GM12878 (cell line): Measurements from ENCODE around the gene FOXR1.

Experiments used
- CEBPZ ChIP-seq: fragments of 150-350 bp; IDR thresholded peaks from 2 replicates; pipeline ENCODE4 v1.6.1; 2016; ENCODE audit warnings: low read depth, low read length
- EZH2 ChIP-seq: IDR thresholded peaks from 2 replicates; pipeline ENCODE4 v1.6.1; 2012; ENCODE audit warnings: low read depth, mild to moderate bottlenecking, control low read depth, inconsistent platforms, low read length, borderline replicate concordance; ENCODE audit not compliant: control insufficient read depth
- JUND ChIP-seq: IDR thresholded peaks from 2 replicates; pipeline ENCODE4 v1.6.1; 2012; ENCODE audit warnings: low read depth, mild to moderate bottlenecking, low read length, improper control_type of control experiment, moderate library complexity
- NR2C2 ChIP-seq: IDR thresholded peaks from 2 replicates; pipeline ENCODE4 v1.6.1; 2011; ENCODE audit warnings: borderline replicate concordance, low read depth; ENCODE audit not compliant: control insufficient read depth, insufficient read length
- SMC3 ChIP-seq: IDR thresholded peaks from 2 replicates; pipeline ENCODE4 v1.6.1; 2011; ENCODE audit warnings: low read length, improper control_type of control experiment, borderline replicate concordance
- YY1 ChIP-seq: IDR thresholded peaks from 2 replicates; pipeline ENCODE4 v1.6.1; 2011; ENCODE audit warnings: low read depth, mild to moderate bottlenecking, low read length
- ZBED1 ChIP-seq: IDR thresholded peaks from 2 replicates; pipeline ENCODE4 v1.6.1; 2016; ENCODE audit warnings: borderline replicate concordance
- ZZZ3 ChIP-seq: IDR thresholded peaks from 2 replicates; pipeline ENCODE4 v1.6.1; 2011; ENCODE audit warnings: low read depth; ENCODE audit not compliant: control insufficient read depth, insufficient read length
- TF ChIP-seq, protein P1 (sequence below), 3 experiments: IDR thresholded peaks in 2 of 3; conservative IDR thresholded peaks in 1 of 3; 2 replicates each; pipeline ENCODE4 v1.5.1; 2011; ENCODE audit warnings: low read depth in 3 of 3, low read length in 3 of 3, mild to moderate bottlenecking in 3 of 3, control low read depth in 2 of 3, moderate library complexity in 2 of 3, inconsistent platforms in 1 of 3, mixed read lengths in 1 of 3; ENCODE audit not compliant: control insufficient read depth in 2 of 3, insufficient read depth in 1 of 3; ENCODE audit errors: extremely low read depth in 1 of 3
- TF ChIP-seq, protein P2 (sequence below): fragments of 450-650 bp; IDR thresholded peaks from 2 replicates; pipeline ENCODE4 v1.6.1; 2017; ENCODE audit warnings: borderline replicate concordance
- TF ChIP-seq, protein P3 (sequence below): IDR thresholded peaks from 2 replicates; pipeline ENCODE4 v1.6.1; 2012; ENCODE audit warnings: low read depth, low read length, improper control_type of control experiment

DNA sequence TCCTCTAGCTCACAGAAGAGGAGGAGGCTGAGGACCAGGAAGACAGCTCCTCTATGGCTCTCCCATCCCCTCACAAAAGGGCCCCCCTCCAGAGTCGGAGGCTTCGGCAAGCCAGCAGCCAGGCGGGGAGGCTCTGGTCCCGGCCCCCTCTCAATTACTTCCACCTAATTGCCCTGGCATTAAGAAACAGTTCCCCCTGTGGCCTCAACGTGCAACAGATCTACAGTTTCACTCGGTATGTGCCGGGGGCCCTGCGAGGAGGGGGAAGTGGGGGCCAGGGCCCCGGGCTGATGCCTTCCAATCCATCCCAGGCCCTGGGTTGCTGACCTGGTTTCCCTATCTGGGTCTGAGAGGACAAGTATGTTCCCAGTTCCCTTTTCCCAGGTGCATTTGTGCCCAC, 7.9 kb downstream of the FOXR1 start:
- TF ChIP-seq, protein P1, sequence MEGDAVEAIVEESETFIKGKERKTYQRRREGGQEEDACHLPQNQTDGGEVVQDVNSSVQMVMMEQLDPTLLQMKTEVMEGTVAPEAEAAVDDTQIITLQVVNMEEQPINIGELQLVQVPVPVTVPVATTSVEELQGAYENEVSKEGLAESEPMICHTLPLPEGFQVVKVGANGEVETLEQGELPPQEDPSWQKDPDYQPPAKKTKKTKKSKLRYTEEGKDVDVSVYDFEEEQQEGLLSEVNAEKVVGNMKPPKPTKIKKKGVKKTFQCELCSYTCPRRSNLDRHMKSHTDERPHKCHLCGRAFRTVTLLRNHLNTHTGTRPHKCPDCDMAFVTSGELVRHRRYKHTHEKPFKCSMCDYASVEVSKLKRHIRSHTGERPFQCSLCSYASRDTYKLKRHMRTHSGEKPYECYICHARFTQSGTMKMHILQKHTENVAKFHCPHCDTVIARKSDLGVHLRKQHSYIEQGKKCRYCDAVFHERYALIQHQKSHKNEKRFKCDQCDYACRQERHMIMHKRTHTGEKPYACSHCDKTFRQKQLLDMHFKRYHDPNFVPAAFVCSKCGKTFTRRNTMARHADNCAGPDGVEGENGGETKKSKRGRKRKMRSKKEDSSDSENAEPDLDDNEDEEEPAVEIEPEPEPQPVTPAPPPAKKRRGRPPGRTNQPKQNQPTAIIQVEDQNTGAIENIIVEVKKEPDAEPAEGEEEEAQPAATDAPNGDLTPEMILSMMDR (IDR thresholded peaks at IDR 0.05 in 2 of 3, conservative IDR thresholded peaks at IDR 0.05 in 1 of 3; ENCODE audit: control insufficient read depth in 2 of 3, extremely low read depth in 1 of 3, insufficient read depth in 1 of 3, low read depth in 3 of 3, low read length in 3 of 3) = no peak
- no peak for TF ChIP-seq ZZZ3
- TF ChIP-seq NR2C2 = no peak
- TF ChIP-seq JUND = no peak
- no peak for TF ChIP-seq YY1
- no peak for TF ChIP-seq SMC3
- TF ChIP-seq, protein P2, sequence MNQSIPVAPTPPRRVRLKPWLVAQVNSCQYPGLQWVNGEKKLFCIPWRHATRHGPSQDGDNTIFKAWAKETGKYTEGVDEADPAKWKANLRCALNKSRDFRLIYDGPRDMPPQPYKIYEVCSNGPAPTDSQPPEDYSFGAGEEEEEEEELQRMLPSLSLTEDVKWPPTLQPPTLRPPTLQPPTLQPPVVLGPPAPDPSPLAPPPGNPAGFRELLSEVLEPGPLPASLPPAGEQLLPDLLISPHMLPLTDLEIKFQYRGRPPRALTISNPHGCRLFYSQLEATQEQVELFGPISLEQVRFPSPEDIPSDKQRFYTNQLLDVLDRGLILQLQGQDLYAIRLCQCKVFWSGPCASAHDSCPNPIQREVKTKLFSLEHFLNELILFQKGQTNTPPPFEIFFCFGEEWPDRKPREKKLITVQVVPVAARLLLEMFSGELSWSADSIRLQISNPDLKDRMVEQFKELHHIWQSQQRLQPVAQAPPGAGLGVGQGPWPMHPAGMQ = no peak
- no peak for TF ChIP-seq ZBED1
- no peak for TF ChIP-seq CEBPZ
- TF ChIP-seq, protein P3, sequence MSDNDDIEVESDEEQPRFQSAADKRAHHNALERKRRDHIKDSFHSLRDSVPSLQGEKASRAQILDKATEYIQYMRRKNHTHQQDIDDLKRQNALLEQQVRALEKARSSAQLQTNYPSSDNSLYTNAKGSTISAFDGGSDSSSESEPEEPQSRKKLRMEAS = no peak
- TF ChIP-seq EZH2 = no peak
